GM06990 (cell line): ENCODE measurements around the gene CCZ1.
"Not testable (repeated sequence)": the region's sequence is repeated elsewhere in the genome, so short reads cannot be mapped to it uniquely, and the experiment has no call there.

Experiments
- DNase-seq: peaks from one replicate; pipeline ENCODE4 v3.0.0-alpha.2; 2011; ENCODE audit not compliant: insufficient read length; ENCODE audit errors: extremely low read depth
- H3K27me3 ChIP-seq: replicated peaks from 2 replicates; pipeline ENCODE4 v1.6.0; 2011; ENCODE audit warnings: low read length; ENCODE audit not compliant: control insufficient read depth, insufficient read depth
- H3K36me3 ChIP-seq: 2 replicates; pipeline ENCODE4 v1.5.1; 2011; ENCODE audit warnings: low read length; ENCODE audit not compliant: control insufficient read depth, insufficient read depth
- H3K4me3 ChIP-seq: replicated peaks from 2 replicates; pipeline ENCODE4 v1.5.1; 2011; ENCODE audit warnings: low read depth, mild to moderate bottlenecking, control low read depth, low read length
- CTCF ChIP-seq: IDR thresholded peaks from 2 replicates; pipeline ENCODE4 v1.5.1; 2011; ENCODE audit warnings: low read length, control low read depth, mild to moderate bottlenecking, inconsistent platforms; ENCODE audit not compliant: insufficient read depth, poor library complexity, severe bottlenecking

Gene CCZ1

GRCh38 chr7:5892498-5892897, 6.0 kb upstream of the CCZ1 start:
- TF ChIP-seq CTCF, result no peak
- DNase-seq, result no peak
- H3K4me3 ChIP-seq, result no peak overlapping the region
- no peaks in the 10 kb centered on the region for H3K27me3 ChIP-seq
- H3K36me3 ChIP-seq, result no peaks in the 10 kb centered on the region

- not testable (repeated sequence) for DNase-seq, H3K27me3 ChIP-seq, H3K4me3 ChIP-seq, H3K36me3 ChIP-seq
Observed at GRCh38 chr7:5897369-5897919, 1.1 kb upstream of the CCZ1 start.

GRCh38 chr7:5903002-5903401, 4.5 kb downstream of the CCZ1 start:
- H3K4me3 ChIP-seq, DNase-seq, H3K36me3 ChIP-seq, H3K27me3 ChIP-seq: not testable (repeated sequence)

- H3K36me3 ChIP-seq, H3K27me3 ChIP-seq, DNase-seq, H3K4me3 ChIP-seq: not testable (repeated sequence)
Observed at GRCh38 chr7:5904726-5905125, 6.2 kb downstream of the CCZ1 start.

- not testable (repeated sequence) for H3K4me3 ChIP-seq, H3K27me3 ChIP-seq, DNase-seq, H3K36me3 ChIP-seq
Observed at GRCh38 chr7:5908835-5909234, 10.3 kb downstream of the CCZ1 start.

GRCh38 chr7:5916529-5916928, 18.0 kb downstream of the CCZ1 start:
- H3K4me3 ChIP-seq, H3K27me3 ChIP-seq, H3K36me3 ChIP-seq, DNase-seq: not testable (repeated sequence)

- not testable (repeated sequence) for H3K4me3 ChIP-seq, H3K36me3 ChIP-seq, DNase-seq, H3K27me3 ChIP-seq
Observed at GRCh38 chr7:5924180-5924579, 25.6 kb downstream of the CCZ1 start.

GRCh38 chr7:5924630-5925029, 26.1 kb downstream of the CCZ1 start:
- not testable (repeated sequence) for DNase-seq

GRCh38 chr7:5926263-5926870, 27.8 kb downstream of the CCZ1 start:
- H3K36me3 ChIP-seq, DNase-seq, H3K27me3 ChIP-seq, H3K4me3 ChIP-seq: not testable (repeated sequence)

More at GRCh38 chr7:5924630-5925029, 26.1 kb downstream of the CCZ1 start:
- H3K4me3 ChIP-seq, H3K36me3 ChIP-seq, H3K27me3 ChIP-seq: not testable (repeated sequence)

- DNase-seq, H3K36me3 ChIP-seq, H3K4me3 ChIP-seq, H3K27me3 ChIP-seq: not testable (repeated sequence)
Observed at GRCh38 chr7:5930290-5930689, 31.8 kb downstream of the CCZ1 start.

- H3K4me3 ChIP-seq, DNase-seq, H3K27me3 ChIP-seq, H3K36me3 ChIP-seq: not testable (repeated sequence)
Observed at GRCh38 chr7:5931250-5931649, 32.7 kb downstream of the CCZ1 start.

GRCh38 chr7:5931905-5932644, 33.5 kb downstream of the CCZ1 start:
- not testable (repeated sequence) for H3K36me3 ChIP-seq, DNase-seq, H3K4me3 ChIP-seq, H3K27me3 ChIP-seq

GRCh38 chr7:5934945-5935450, 36.5 kb downstream of the CCZ1 start:
- DNase-seq, H3K36me3 ChIP-seq, H3K4me3 ChIP-seq, H3K27me3 ChIP-seq: not testable (repeated sequence)
